ENCODE results near the gene RASSF1.
"Not testable (repeated sequence)": the region's sequence is repeated elsewhere in the genome, so short reads cannot be mapped to it uniquely, and the experiment has no call there.

The RASSF1 gene

GRCh38 chr3:50298836-50299637 is 41.6 kb downstream of the RASSF1 start, which contains the start of the genes HYAL3 and NAA80:
HYAL3 (minus strand) TSS chr3:50299405; CDS start chr3:50295602, 3,803 bp downstream.
NAA80 (minus strand) TSS chr3:50299405; CDS start chr3:50297463, 1,942 bp downstream.
- peak; percentile 100 for DNase-seq

DNA sequence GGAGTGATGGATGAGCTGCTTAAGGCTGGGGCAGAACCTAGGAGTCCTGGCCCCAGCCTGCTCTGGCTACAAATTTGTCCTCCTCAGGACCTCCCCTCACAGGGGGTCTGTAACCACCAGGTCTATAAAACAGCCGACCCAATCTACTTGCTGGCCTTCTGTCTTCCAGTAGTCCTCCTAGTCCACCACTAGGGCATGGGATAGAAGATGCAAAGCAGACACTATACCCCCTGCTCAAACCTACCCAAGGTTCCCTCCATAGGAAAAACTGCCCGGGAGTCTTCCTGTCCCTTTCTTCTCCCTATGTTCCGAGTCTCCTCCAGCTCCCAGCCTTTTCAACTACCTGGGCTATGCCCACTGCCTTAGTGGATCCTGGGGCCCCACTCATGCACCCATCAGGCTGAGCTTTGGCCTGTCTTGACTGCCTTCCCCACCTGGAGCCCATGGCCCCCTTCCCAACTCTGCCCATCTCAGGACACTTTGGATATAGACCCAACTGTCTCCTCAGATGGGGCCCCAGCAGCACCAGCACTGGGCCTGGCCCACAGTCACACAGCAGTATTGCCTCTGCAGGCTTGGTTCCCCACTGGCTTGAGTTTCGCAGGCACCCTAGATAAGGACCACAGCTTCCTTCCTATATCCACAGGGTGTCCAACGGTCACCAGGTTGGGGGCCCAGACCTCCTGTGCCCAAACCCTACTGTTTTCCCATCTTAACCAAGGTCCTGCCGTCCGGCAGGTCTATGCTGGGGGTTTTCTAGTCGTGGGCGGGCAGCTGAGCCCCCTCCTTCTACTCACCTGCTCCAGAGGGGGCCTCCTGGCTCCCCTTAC is 42.5 kb downstream of the RASSF1 start:
- no peak for DNase-seq

- DNase-seq, result no peak
Measured at GRCh38 chr3:50297384-50297775, 43.3 kb downstream of the RASSF1 start.

GRCh38 chr3:50296721-50297383 is 43.8 kb downstream of the RASSF1 start:
- no peak for DNase-seq

GRCh38 chr3:50295553-50296431 is 44.8 kb downstream of the RASSF1 start:
- no peak for DNase-seq

- no peak for DNase-seq
Measured at GRCh38 chr3:50294492-50295403, 45.9 kb downstream of the RASSF1 start.

DNA sequence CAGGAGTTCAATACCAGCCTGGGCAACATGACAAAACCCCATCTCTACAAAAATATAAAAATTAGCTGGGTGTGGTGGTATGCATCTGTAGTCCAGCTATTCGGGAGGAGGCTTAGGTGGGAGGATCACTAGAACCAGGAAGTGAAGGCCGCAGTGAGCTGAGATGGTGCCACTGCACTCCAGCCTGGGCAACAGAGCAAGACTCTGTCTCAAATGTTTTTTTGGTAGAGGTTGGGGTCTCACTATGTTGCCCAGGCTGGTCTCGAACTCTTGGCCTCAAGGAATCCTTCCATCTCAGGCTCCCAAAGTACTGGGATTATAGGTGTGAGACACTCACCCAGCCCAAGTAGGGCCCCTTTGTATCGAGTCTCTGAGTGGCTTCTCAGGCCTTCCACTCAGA is 46.5 kb downstream of the RASSF1 start:
- DNase-seq, result no peak

DNA sequence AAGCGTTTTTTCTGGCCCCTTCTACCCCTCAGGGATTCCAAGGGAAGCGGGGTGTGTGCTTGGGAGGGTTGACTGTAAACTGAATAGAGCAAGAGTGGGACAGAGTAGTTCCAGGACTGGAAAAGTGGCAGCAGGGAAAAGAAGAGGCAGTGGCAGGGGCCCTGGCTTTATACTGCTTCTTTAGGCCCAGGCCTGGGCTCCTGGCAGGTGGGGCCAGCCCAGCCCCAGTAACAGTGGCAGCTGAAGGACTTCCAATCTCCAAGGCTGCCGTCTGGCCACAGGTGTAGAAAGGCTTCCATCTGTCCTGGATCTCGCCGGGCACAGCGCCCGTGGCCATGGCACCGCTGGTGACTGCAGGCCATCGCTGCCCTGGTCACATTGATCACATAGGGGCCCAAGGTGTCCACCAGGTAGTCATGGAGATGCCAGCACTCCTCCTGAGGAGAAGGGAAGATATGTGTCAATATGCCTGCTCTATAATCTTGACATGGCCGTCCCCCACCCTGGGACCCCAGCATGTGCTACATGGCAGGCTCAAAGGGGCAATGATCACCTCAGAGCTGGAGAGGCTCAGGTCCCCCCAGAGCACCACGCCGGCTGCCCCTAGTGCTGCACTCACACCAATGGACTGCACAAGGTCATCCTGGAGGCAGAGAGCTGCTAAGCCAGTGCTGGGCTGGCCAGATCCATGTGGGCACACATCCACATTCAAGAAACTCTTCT is 47.4 kb downstream of the RASSF1 start:
- no peak for DNase-seq

GRCh38 chr3:50292159-50293078 is 48.2 kb downstream of the RASSF1 start, which contains the start of gene IFRD2:
IFRD2 (minus strand) TSS chr3:50292429; CDS start chr3:50292274, 155 bp downstream.
- DNase-seq, result peak; percentile 99

DNA sequence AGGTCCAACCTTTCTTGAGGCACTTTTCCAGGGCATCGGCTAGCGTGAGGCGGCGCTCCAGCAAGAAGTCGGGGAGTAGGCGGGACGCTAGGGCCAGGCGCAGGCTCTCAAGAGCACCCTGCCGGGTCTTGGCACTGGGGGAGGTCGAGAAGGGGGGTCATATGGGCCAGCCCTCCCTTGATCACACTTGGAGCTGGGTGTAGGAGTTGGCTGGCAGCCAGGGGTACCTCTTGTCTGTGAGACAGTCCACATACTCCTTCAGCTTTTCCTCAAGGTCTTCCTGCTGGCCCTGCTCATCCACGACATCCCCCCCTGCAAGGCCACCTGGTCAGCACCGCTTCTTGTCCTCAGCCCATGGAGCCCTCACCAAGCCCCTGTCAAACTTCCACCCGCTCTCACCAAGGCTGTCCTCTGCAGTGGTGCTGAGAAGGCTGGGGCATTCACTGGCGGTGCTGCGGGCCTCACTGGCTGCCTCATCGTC is 50.4 kb downstream of the RASSF1 start:
- no peak for DNase-seq

GRCh38 chr3:50289130-50289529 is 51.5 kb downstream of the RASSF1 start:
- DNase-seq, result no peak

- no peak for DNase-seq
Measured at GRCh38 chr3:50288387-50289007, 52.1 kb downstream of the RASSF1 start.

- DNase-seq, result no peak
Measured at GRCh38 chr3:50287262-50287661, 53.4 kb downstream of the RASSF1 start.

DNA sequence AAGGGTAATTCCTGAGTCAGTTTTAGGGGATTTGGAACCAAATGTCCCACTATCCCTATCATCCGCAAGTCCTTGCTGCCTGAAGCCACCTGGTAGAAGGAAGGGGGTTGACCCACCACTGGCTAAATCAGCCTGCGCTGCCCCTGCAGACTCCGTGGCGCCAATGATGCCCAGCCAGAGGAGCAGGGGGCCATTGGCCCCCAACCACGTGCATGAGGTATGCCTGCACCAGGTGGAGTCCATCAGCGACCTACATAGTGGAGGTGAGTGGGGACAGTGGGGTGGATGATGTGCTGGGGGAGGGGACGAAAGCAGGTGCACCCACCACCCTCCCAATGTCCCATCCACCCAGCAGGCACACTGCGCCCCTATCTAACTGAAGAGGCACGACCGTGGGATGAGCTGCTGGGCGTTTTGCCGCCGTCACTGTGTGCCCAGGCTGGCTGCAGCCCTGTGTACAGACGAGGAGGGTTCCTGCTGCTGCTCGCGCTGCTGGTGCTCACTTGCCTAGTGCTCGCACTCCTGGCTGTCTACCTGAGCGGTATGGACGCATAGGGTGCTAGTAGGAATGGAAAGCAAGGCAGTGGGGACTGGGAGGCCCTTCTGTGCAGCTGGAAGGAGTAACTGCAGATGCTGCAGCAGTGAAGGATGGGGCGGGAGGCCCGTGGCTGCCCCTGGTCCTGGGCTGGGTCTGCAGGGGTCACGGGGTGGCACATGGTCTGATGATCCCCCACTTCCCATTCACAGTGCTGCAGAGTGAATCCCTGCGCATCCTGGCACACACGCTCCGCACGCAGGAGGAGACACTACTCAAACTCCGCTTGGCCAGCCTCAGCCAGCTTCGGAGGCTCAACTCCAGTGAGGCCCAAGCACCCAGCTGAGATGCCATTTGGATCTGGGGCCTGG is 54.1 kb downstream of the RASSF1 start:
- no peak for DNase-seq

GRCh38 chr3:50284121-50284520 is 56.5 kb downstream of the RASSF1 start:
- not testable (repeated sequence) for DNase-seq
